ENCODE results near the gene ABCB11.

GRCh38 chr2:169072163-169072925 lies 41.2 kb upstream of the ABCB11 start:
- TF ChIP-seq POLR2A (IDR thresholded peaks at IDR 0.05) = no peak
- TF ChIP-seq CTCF (IDR thresholded peaks at IDR 0.05) = no peak

Measured in uterus (tissue), 2 donors.